K562 (cell line): ENCODE results near the gene BCL2L15. TPM values are rescaled to one million over a fixed set of nuclear protein-coding genes. Genes with fewer than 3 reads are reported as not detected.

Experiments used
- ATAC-seq: fragments of 200-7000 bp; cut with Tn5 transposase; 3 replicates; pipeline ENCODE4 v1.9.1; 2020; ENCODE audit warnings: moderate library complexity
- BruUV-seq: library from RNA; stranded (reverse); fragments of 400-500 nt; replicated peaks from 2 replicates; lab custom pipeline; 2021; lab: Mats Ljungman, UMichigan
- CTCF ChIA-PET: fragments of 300-600 bp; formaldehyde crosslinking; extraction: SDS; loops from one replicate; lab custom pipeline; 2021; ENCODE audit warnings: low intra/inter-chr PET ratio; lab: Yijun Ruan, JAX
- POLR2A ChIA-PET: fragments of 300-600, 350-650 bp; sonication (Branson Sonifier 250); formaldehyde crosslinking; extraction: SDS; loops from one replicate; lab custom pipeline; 2021; ENCODE audit warnings: antibody characterized with exemption, inconsistent platforms; lab: Yijun Ruan, JAX
- DNase-seq, 4 experiments: peaks; one replicate each; pipeline versions ENCODE4 v3.0.0 to v3.0.0-alpha.2; 2011 to 2018; ENCODE audit warnings: low spot score in 3 of 4, mixed read lengths in 3 of 4; ENCODE audit errors: extremely low read depth in 1 of 4
- FAIRE-seq: peaks from 2 replicates; lab custom pipeline; 2011; peaks lifted over from hg19 to GRCh38; lab: Jason Lieb, UNC
- H2AFZ ChIP-seq: 2 replicates; pipeline ENCODE4 v1.6.0; 2011; ENCODE audit warnings: low read depth, low read length, control low read depth, inconsistent platforms
- H3K27ac ChIP-seq: fragments of 200-600 bp; 3 replicates; pipeline ENCODE4 v1.8.0; 2011; ENCODE audit warnings: low read depth, mild to moderate bottlenecking, control low read depth, inconsistent platforms, low read length, moderate library complexity, mixed read lengths; ENCODE audit errors: extremely low read depth
- H3K27me3 ChIP-seq, 2 experiments: fragments of 300-600 bp in 1 of 2; 2 replicates in 1 of 2; 3 replicates in 1 of 2; pipeline versions ENCODE4 v1.6.0 to v1.8.0; 2011; ENCODE audit warnings: inconsistent platforms in 2 of 2, low read length in 2 of 2, mild to moderate bottlenecking in 1 of 2, mixed read lengths in 1 of 2, moderate library complexity in 1 of 2; ENCODE audit not compliant: control insufficient read depth in 2 of 2, insufficient read depth in 2 of 2
- H3K36me3 ChIP-seq: fragments of 300-600 bp; 3 replicates; pipeline ENCODE4 v1.8.0; 2011; ENCODE audit warnings: mild to moderate bottlenecking, low read length, inconsistent platforms; ENCODE audit not compliant: control insufficient read depth, insufficient read depth
- H3K4me1 ChIP-seq, 2 experiments: fragments of 200-600 bp in 1 of 2; replicated peaks in 1 of 2; 2 replicates in 1 of 2; 3 replicates in 1 of 2; pipeline versions ENCODE4 v1.5.1 to v1.8.0; 2011; ENCODE audit warnings: inconsistent platforms in 2 of 2, low read length in 2 of 2, mild to moderate bottlenecking in 1 of 2, mixed read lengths in 1 of 2, moderate library complexity in 1 of 2; ENCODE audit not compliant: control insufficient read depth in 2 of 2, insufficient read depth in 2 of 2
- H3K4me2 ChIP-seq: 2 replicates; pipeline ENCODE4 v1.6.1; 2011; ENCODE audit warnings: low read length, control low read depth, inconsistent platforms, mixed read lengths; ENCODE audit not compliant: insufficient read depth
- H3K4me3 ChIP-seq: fragments of 200-600 bp; sonication (generic), shearing (Covaris generic); 2 replicates; pipeline ENCODE4 v1.5.1; 2016; ENCODE audit warnings: control low read depth, inconsistent platforms
- H3K79me2 ChIP-seq: fragments of 200-600 bp; 3 replicates; pipeline ENCODE4 v1.8.0; 2011; ENCODE audit warnings: low read length, inconsistent platforms; ENCODE audit not compliant: control insufficient read depth, insufficient read depth
- H3K9ac ChIP-seq, 2 experiments: 2 replicates each; pipeline versions ENCODE4 v1.6.0 to v1.6.1; 2011; ENCODE audit warnings: low read depth in 2 of 2, low read length in 2 of 2, control low read depth in 1 of 2, inconsistent platforms in 1 of 2, mild to moderate bottlenecking in 1 of 2, mixed read lengths in 1 of 2; ENCODE audit not compliant: insufficient read depth in 1 of 2
- H3K9me1 ChIP-seq: one replicate; pipeline ENCODE4 v1.6.0; 2011; ENCODE audit warnings: inconsistent platforms, mild to moderate bottlenecking, low read length, moderate library complexity; ENCODE audit not compliant: control insufficient read depth, insufficient read depth
- H3K9me3 ChIP-seq: replicated peaks from 2 replicates; pipeline ENCODE4 v1.5.1; 2011; ENCODE audit warnings: low read depth, low read length, inconsistent platforms; ENCODE audit not compliant: control insufficient read depth, insufficient read depth
- H4K20me1 ChIP-seq: replicated peaks from 2 replicates; pipeline ENCODE4 v1.6.1; 2011; ENCODE audit warnings: low read length, inconsistent platforms, mixed read lengths; ENCODE audit not compliant: control insufficient read depth, insufficient read depth
- ARHGAP35 ChIP-seq: fragments of 450-650 bp; IDR thresholded peaks from 2 replicates; pipeline ENCODE4 v1.6.1; 2018; ENCODE audit not compliant: partially characterized antibody
- CHD2 ChIP-seq: IDR thresholded peaks from 2 replicates; pipeline ENCODE4 v1.6.1; 2011; ENCODE audit warnings: low read depth, low read length
- COPS2 ChIP-seq: fragments of 450-650 bp; conservative IDR thresholded peaks from 2 replicates; pipeline ENCODE4 v1.6.1; 2016; ENCODE audit warnings: mild to moderate bottlenecking, moderate library complexity
- ETV5 ChIP-seq: sonication (generic); formaldehyde crosslinking; IDR thresholded peaks from 2 replicates; pipeline ENCODE4 v1.4.0; 2020; ENCODE audit warnings: low read depth, mild to moderate bottlenecking, missing genetic modification reagents
- KDM2B ChIP-seq: fragments of 250-450 bp; sonication (Bioruptor Pico); IDR thresholded peaks from 2 replicates; pipeline ENCODE4 v1.8.0; 2021; ENCODE audit warnings: mild to moderate bottlenecking, moderate library complexity
- MAFF ChIP-seq: IDR thresholded peaks from 2 replicates; pipeline ENCODE4 v1.6.1; 2012; ENCODE audit warnings: low read length, improper control_type of control experiment
- NFATC3 ChIP-seq: fragments of 450-650 bp; IDR thresholded peaks from 2 replicates; pipeline ENCODE4 v1.6.1; 2017; ENCODE audit warnings: mild to moderate bottlenecking
- POLR2B ChIP-seq: fragments of 450-650 bp; IDR thresholded peaks from 2 replicates; pipeline ENCODE4 v1.6.1; 2018; ENCODE audit warnings: low read depth; ENCODE audit not compliant: partially characterized antibody
- RBM14 ChIP-seq: fragments of 200-400 bp; formaldehyde crosslinking; IDR thresholded peaks from 2 replicates; pipeline ENCODE4 v1.6.1; 2018; ENCODE audit warnings: low read depth, mild to moderate bottlenecking, low read length, moderate library complexity, borderline replicate concordance; ENCODE audit not compliant: insufficient read depth
- TCF3 ChIP-seq: sonication (generic); formaldehyde crosslinking; IDR thresholded peaks from 2 replicates; pipeline ENCODE4 v1.4.0; 2020; ENCODE audit warnings: mild to moderate bottlenecking, missing genetic modification reagents
- THRAP3 ChIP-seq: fragments of 450-650 bp; IDR thresholded peaks from 2 replicates; pipeline ENCODE4 v1.6.1; 2016; ENCODE audit warnings: mild to moderate bottlenecking, inconsistent platforms, borderline replicate concordance
- WGBS: fragments of 100-300 bp; shearing (Covaris generic); methylation state at CpG from one replicate; pipeline ENCODE4 v1.1.6; 2016; ENCODE audit warnings: low coverage, mixed read lengths; ENCODE audit not compliant: insufficient coverage; ENCODE audit errors: missing lambda C conversion rate; 5-methylcytosine and 5-hydroxymethylcytosine counted together
- in situ Hi-C: fragments of 300-500 bp; cut with MboI; formaldehyde crosslinking; loops from 4 replicates; pipeline ENCODE4 v1.15.0; 2018; ENCODE audit warnings: inconsistent platforms, mixed read lengths
- intact Hi-C: fragments of 100-400 bp; cut with micrococcal nuclease; formaldehyde crosslinking; loops from 2 replicates; pipeline ENCODE4 v1.14.2; 2022
- polyA plus RNA-seq, 8 experiments: library from polyadenylated mRNA; depleted of rRNA in 4 of 8; stranded (reverse) in 5 of 8; unstranded in 3 of 8; fragments of >200 nt; fragmentation: Nextera tagmentation in 2 of 8; fragmentation: Illumina TruSeq in 1 of 8; extraction: Ambion mirVana in 2 of 8; extraction: Trizol in 1 of 8; gene quantifications; 2 replicates each; pipeline versions ENCODE4 v1.2.1 to v1.2.3, GENCODE V29; 2011 to 2014; ENCODE audit warnings: inconsistent platforms in 1 of 8, missing spikeins in 1 of 8
- total RNA-seq, 7 experiments: library from RNA; depleted of rRNA in 6 of 7; stranded (reverse); fragments of >200 nt in 6 of 7; fragmentation: Illumina TruSeq in 2 of 7; extraction: Trizol in 2 of 7; gene quantifications; 2 replicates each; pipeline versions ENCODE4 v1.2.1 to v1.2.3, GENCODE V29; 2011 to 2021; ENCODE audit warnings: low replicate concordance in 1 of 7
- TF ChIP-seq, protein P1 (sequence below), 3 experiments: IDR thresholded peaks in 2 of 3; conservative IDR thresholded peaks in 1 of 3; 2 replicates each; pipeline ENCODE4 v1.5.1; 2011 to 2012; ENCODE audit warnings: low read length in 3 of 3, mild to moderate bottlenecking in 3 of 3, control low read depth in 2 of 3, improper control_type of control experiment in 1 of 3, inconsistent platforms in 1 of 3, low read depth in 1 of 3, mixed read lengths in 1 of 3, moderate library complexity in 1 of 3; ENCODE audit not compliant: insufficient read depth in 2 of 3
- TF ChIP-seq, protein P2 (sequence below): sonication (generic); formaldehyde crosslinking; IDR thresholded peaks from 2 replicates; pipeline ENCODE4 v1.8.0; 2022; ENCODE audit warnings: missing genetic modification reagents, mild to moderate bottlenecking, borderline replicate concordance
- TF ChIP-seq, protein P3 (sequence below): fragments of 250-450 bp; sonication (Bioruptor Pico); IDR thresholded peaks from 2 replicates; pipeline ENCODE4 v1.9.0; 2021; ENCODE audit warnings: mild to moderate bottlenecking, inconsistent platforms
- TF ChIP-seq, protein P4 (sequence below): fragments of 200-400 bp; formaldehyde crosslinking; IDR thresholded peaks from 2 replicates; pipeline ENCODE4 v1.6.1; 2017; ENCODE audit warnings: mild to moderate bottlenecking, low read depth, low read length, moderate library complexity

The BCL2L15 gene
- total and polyA plus RNA-seq, 9 of the 15 experiments (the other 6 are each of a cell fraction or from before 2014, with no cell fraction given) = 0.06 to 0.42 (median 0.28) TPM; not detected in 1

DNA sequence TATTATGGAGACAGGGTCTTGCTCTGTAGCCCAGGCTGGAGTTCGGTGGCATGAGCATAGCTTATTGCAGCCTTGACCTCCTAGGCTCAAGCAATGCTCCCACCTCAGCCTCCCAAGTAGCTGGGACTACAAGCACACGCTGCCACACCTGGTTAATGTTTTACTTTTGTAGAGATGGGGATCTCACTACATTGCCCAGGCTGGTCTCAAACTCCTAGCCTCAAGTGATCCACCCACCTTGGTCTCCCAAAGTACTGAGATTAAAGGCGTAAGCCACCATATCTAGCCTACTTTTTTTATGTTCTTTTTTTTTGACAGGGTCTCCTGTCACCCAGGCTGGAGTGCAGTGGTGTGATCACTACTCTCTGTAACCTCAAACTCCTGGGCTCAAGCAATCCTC, 5.9 kb upstream of the BCL2L15 start:
- FAIRE-seq = no peak
- Histone ChIP-seq H3K4me1 (no peaks in the 10 kb centered on the region), H3K79me2 (no peaks in the 10 kb centered on the region), H3K27me3 (no peaks in the 10 kb centered on the region), H4K20me1 (no peaks in the 10 kb centered on the region), H3K9ac (no peak overlapping the region), H3K4me3 (no peak overlapping the region), H3K36me3 (peaks cover 34% of the 10 kb centered on the region; the same call in 2 of the 3 replicates), H3K27ac (no peak overlapping the region), H3K9me1 (no peaks in the 10 kb centered on the region), H3K9me3 (no peaks in the 10 kb centered on the region), H2AFZ (no peak overlapping the region), H3K4me2 (no peak overlapping the region)
- in situ Hi-C loops (no loop called here), intact Hi-C loops (no loop called here)
- ChIA-PET CTCF (no interaction called here), POLR2A (interaction anchor here (0.5 to 1.5 kb wide), 8 partner anchors 11 to 1295 kb away, joined by 3 to 7 read pairs (median 4); partner anchors contain the start of gene AP4B1)
- DNase-seq = no peak
- no TSS peak for BruUV-seq
- WGBS = 62% methylated on average over 3 of the region's 3 CpGs
- ATAC-seq = no peak
- TF ChIP-seq KDM2B (CRISPR knock-in tag) = no peak
- TF ChIP-seq MAFF = no peak
- TF ChIP-seq, protein P1, sequence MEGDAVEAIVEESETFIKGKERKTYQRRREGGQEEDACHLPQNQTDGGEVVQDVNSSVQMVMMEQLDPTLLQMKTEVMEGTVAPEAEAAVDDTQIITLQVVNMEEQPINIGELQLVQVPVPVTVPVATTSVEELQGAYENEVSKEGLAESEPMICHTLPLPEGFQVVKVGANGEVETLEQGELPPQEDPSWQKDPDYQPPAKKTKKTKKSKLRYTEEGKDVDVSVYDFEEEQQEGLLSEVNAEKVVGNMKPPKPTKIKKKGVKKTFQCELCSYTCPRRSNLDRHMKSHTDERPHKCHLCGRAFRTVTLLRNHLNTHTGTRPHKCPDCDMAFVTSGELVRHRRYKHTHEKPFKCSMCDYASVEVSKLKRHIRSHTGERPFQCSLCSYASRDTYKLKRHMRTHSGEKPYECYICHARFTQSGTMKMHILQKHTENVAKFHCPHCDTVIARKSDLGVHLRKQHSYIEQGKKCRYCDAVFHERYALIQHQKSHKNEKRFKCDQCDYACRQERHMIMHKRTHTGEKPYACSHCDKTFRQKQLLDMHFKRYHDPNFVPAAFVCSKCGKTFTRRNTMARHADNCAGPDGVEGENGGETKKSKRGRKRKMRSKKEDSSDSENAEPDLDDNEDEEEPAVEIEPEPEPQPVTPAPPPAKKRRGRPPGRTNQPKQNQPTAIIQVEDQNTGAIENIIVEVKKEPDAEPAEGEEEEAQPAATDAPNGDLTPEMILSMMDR (IDR thresholded peaks at IDR 0.05 in 2 of 3, conservative IDR thresholded peaks at IDR 0.05 in 1 of 3; ENCODE audit: insufficient read depth in 2 of 3, low read depth in 1 of 3, low read length in 3 of 3) = no peak
- no peak for TF ChIP-seq CHD2
- TF ChIP-seq NFATC3 = no peak
- TF ChIP-seq ETV5 (CRISPR knock-in tag) = no peak
- no peak for TF ChIP-seq RBM14
- TF ChIP-seq, protein P2, sequence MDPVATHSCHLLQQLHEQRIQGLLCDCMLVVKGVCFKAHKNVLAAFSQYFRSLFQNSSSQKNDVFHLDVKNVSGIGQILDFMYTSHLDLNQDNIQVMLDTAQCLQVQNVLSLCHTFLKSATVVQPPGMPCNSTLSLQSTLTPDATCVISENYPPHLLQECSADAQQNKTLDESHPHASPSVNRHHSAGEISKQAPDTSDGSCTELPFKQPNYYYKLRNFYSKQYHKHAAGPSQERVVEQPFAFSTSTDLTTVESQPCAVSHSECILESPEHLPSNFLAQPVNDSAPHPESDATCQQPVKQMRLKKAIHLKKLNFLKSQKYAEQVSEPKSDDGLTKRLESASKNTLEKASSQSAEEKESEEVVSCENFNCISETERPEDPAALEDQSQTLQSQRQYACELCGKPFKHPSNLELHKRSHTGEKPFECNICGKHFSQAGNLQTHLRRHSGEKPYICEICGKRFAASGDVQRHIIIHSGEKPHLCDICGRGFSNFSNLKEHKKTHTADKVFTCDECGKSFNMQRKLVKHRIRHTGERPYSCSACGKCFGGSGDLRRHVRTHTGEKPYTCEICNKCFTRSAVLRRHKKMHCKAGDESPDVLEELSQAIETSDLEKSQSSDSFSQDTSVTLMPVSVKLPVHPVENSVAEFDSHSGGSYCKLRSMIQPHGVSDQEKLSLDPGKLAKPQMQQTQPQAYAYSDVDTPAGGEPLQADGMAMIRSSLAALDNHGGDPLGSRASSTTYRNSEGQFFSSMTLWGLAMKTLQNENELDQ (CRISPR knock-in tag) = no peak
- no peak for TF ChIP-seq TCF3 (CRISPR knock-in tag)
- TF ChIP-seq, protein P3, sequence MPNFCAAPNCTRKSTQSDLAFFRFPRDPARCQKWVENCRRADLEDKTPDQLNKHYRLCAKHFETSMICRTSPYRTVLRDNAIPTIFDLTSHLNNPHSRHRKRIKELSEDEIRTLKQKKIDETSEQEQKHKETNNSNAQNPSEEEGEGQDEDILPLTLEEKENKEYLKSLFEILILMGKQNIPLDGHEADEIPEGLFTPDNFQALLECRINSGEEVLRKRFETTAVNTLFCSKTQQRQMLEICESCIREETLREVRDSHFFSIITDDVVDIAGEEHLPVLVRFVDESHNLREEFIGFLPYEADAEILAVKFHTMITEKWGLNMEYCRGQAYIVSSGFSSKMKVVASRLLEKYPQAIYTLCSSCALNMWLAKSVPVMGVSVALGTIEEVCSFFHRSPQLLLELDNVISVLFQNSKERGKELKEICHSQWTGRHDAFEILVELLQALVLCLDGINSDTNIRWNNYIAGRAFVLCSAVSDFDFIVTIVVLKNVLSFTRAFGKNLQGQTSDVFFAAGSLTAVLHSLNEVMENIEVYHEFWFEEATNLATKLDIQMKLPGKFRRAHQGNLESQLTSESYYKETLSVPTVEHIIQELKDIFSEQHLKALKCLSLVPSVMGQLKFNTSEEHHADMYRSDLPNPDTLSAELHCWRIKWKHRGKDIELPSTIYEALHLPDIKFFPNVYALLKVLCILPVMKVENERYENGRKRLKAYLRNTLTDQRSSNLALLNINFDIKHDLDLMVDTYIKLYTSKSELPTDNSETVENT = no peak
- no peak for TF ChIP-seq THRAP3
- no peak for TF ChIP-seq POLR2B
- TF ChIP-seq, protein P4, sequence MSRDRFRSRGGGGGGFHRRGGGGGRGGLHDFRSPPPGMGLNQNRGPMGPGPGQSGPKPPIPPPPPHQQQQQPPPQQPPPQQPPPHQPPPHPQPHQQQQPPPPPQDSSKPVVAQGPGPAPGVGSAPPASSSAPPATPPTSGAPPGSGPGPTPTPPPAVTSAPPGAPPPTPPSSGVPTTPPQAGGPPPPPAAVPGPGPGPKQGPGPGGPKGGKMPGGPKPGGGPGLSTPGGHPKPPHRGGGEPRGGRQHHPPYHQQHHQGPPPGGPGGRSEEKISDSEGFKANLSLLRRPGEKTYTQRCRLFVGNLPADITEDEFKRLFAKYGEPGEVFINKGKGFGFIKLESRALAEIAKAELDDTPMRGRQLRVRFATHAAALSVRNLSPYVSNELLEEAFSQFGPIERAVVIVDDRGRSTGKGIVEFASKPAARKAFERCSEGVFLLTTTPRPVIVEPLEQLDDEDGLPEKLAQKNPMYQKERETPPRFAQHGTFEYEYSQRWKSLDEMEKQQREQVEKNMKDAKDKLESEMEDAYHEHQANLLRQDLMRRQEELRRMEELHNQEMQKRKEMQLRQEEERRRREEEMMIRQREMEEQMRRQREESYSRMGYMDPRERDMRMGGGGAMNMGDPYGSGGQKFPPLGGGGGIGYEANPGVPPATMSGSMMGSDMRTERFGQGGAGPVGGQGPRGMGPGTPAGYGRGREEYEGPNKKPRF = no peak
- TF ChIP-seq ARHGAP35 = no peak
- no peak for TF ChIP-seq COPS2
